Frontal cortex (tissue), 4 donors: ENCODE data around the gene PARG. TPM values are rescaled to one million over a fixed set of nuclear protein-coding genes. Genes with fewer than 3 reads are reported as not detected.
"Not testable (repeated sequence)": the region's sequence is repeated elsewhere in the genome, so short reads cannot be mapped to it uniquely, and the experiment has no call there.

ENCODE experiments used
- DNase-seq, 2 donors: peaks; one replicate each; pipeline ENCODE4 v3.0.0; 2012; ENCODE audit warnings: low spot score in 2 of 2
- FAIRE-seq: peaks from 2 replicates; lab custom pipeline; 2012; peaks lifted over from hg19 to GRCh38; lab: Jason Lieb, UNC
- total RNA-seq: library from RNA; depleted of rRNA; stranded (reverse); fragments of >200 nt; gene quantifications from one replicate; pipeline ENCODE4 v1.2.3, GENCODE V29; 2014
- donor health status: control.
- donor health status: control.
- donor health status: control.

Gene PARG
- total RNA-seq, 1 donor from 2014 or later = 129 TPM

DNA sequence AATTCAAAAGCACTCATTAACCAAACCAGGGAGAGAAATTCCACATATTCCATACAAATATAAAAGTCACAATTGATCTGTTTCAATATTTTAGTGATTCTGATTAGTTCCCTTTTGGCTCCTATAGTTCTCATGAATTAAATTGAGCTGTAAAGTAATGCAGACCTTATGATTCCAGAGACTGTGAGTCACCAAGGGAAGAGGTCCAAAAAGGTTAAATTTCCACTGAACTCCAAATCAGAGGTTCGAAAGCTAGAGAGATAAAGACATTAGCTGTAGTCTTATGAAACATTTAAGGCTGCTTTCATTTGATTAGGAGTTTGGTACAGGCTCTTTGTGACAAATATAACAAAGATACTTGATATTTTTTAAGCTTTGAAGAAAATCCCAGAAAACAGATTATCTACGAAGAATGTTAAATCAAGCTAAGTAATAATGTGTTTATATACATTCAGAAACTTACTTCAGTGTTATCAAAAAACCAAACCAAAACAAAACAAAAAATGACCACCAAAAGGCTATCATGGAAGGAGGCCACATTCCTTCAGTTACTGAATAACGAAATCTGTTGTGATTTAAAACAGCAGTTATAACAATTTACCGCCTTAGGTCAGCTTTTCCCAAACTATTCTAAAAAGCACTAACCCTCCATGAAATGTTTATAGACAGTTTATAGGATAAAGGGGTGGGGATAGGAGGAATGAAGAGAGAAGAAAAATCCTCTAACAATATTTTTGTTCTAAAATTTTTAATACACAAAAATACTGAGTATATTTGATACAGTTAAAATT lies 33.3 kb downstream of the PARG start:
- not testable (repeated sequence) for FAIRE-seq, DNase-seq

DNA sequence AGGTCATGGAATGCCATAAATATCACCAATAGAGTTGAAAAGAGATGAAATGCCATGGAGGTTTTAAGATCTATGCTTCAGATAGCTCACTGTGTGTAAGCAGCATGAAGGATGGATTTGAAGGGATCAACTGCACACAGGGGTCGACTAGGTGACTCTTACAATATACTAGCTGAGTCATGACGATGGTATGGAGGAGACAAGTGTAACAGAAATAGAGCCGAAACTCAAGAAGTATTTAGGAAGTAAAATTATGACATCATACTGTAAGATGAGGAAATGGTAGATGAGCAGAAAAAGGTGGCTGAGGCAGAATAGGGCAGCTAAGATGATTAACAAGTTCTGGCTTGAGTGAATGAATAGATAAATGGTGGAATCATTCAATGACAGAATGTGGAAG lies 38.0 kb downstream of the PARG start:
- not testable (repeated sequence) for DNase-seq, FAIRE-seq

DNA sequence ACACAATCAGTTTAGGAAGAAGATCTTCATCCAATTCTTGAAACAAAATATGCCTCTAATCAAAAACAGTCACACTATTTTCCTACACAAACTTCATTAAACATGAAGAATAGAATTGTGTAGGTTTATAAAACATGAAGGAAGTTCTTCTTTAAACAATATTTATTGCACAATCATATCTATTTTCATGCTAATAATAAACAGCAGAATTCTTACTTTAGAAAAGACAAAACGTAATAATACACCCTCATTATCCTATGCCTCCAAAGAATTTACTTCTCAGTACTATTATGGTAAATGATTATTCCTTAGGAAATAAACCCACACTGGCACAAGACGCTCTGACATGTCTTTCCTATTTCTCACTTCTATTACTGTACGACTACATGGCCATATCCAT lies 41.4 kb downstream of the PARG start:
- not testable (repeated sequence) for FAIRE-seq, DNase-seq

DNA sequence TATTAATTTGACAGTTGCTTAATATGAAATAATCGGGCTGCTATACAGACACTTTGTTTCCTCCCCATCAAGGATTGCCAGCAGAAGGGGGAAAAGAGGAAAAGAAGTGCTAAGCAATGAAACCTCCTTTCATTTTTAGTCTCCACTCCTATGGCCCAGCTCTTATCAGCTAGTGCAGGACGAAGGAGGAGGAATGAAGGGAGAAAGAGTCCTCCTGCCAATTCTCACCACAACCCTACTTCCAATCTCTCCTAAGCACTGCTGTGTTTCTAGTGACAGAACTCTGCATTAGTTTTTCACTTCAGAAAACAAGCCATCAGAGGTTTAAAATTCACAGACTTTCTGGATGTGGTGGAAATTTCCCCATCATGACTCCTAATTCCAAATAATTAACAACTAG lies 41.8 kb downstream of the PARG start:
- FAIRE-seq, DNase-seq: not testable (repeated sequence)

DNA sequence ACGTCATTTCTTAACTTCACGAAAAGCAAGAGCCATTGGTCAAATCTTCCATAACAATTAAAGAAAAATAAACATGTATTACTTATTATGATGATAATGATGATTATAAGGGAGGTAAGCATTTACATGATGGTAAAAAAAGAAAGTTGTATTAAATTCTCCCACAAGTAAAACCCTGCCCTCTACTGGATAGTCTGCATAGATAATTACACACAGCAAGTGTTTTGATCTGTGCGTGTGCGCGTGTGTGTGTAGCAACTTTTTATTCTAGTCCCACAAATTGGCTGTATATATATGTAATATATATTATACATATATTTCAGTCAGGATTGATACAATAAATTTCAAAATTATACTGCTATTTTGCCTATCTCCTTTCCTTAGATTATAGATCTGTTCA lies 51.8 kb downstream of the PARG start:
- DNase-seq, FAIRE-seq: not testable (repeated sequence)

DNA sequence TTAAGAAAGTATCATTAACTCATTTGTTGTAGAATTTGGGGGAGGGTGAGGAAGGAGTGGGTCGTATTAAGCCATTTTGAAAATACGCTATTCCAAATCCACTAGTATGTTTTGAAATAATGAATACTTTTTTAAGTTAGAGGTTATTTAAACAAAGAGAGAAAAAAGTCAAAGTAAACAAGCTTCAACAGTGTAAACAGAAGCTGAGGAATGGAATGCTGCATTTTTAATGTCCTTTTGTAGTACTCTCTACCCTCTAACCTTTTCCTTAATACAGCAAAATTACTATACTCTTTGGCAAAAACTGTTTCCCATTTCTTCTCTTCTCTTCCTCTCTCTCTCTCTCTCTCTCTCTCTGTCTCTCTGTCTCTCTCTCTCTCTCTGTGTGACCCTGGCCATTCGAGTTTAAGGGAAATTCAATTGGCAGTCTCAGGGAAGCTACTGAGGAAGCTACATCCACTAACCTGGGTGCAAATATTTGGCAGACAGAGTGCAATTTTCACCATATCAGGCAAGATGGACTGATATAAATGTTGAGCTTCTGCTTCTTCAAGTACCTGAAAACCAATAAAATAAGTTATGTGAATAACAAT lies 57.0 kb downstream of the PARG start:
- not testable (repeated sequence) for DNase-seq, FAIRE-seq

DNA sequence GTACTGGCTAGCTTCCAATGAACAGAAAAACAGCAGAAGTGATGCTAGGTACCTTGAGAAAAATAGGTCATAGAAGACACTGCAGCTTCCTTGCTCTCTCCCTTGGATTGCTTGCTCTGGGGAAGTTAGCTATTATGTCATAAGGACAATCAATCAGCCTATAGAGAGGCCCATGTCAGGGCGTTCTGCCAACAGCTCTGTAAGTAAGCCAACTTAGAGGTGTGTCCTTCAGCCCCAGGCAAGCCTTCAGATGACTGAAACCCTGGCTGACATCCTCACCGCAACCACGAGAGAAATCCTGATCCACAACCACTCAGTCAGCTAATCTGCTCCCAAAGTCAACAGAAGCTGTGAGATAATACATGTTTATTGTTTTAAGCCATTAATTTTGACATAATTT lies 58.0 kb downstream of the PARG start:
- DNase-seq, FAIRE-seq: not testable (repeated sequence)

DNA sequence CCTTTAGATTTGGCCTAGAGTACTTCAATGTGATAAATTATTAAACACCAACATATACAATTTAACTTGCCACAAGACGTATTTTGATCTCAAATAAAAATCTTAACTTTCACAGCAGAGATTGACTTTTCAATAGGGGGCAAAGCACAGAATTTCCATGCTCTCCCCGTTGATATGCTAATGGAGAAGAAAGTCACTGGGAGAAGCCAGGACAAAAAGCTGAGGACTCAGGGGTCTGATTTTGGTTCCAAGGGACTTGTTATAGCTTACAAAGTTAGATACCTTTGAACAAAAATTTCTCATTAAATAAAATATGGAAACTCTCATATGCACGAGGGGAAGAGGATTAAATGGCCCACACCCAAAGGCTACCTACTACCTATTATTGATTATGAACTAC lies 59.5 kb downstream of the PARG start:
- DNase-seq = not testable (repeated sequence)

DNA sequence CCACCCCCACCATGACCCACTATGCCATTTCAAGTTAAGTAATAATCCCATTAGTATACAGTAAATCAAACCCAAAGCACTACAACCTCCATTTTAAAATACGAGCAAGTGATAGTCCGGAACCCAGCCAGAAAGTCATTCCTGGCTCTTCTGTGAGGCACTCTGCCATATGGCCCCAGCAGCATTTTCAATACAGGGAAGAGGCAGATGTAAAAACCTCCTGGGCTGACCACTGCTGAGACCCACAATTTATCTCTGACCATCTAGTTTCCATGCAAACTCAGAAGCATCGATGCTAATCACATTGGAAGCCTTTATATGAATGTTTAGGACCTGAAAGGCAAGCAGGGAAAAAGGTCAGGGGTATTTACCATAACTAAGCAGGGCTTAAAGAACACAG lies 69.1 kb downstream of the PARG start:
- FAIRE-seq = not testable (repeated sequence)

More for the DNA sequence above, 59.5 kb downstream of the PARG start:
- FAIRE-seq = not testable (repeated sequence)

DNA sequence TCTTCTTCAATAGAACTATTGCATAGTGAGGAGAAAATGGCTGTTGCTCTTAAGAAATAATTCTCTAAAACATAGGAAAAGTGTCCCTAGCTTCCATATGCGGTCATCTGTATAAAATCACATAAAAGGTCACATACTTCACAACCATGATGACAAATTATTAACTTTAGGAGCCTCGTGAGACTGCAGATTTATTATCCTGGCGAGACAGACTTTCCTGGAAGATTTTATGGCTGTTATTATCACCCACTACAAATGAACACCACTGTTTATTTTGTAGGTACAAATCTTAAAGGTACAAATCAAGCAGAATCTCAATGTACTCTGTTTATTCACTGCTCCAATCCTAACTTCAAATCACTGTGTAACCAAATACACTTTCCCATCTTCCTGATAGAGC lies 70.4 kb downstream of the PARG start:
- DNase-seq, FAIRE-seq: not testable (repeated sequence)

More for the DNA sequence above, 69.1 kb downstream of the PARG start:
- DNase-seq = not testable (repeated sequence)

DNA sequence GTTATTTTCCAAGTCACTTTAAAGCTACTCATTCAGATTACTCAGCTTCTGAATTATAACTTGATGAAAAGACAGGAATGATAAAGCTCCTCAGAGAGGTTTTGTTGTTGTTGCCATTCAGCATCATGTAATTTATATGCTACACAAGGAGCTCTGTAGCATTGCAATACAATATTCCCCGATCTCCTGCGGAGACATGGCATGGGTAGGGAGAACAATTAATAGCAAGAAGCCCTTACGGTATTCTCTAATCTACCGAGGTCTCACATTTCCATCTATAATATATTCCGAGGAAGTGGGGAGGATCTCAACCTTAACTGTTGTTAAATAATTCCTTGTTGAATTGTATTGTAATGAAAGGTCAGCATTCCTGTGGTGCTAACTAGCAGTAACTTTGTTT lies 81.9 kb downstream of the PARG start:
- DNase-seq, FAIRE-seq: not testable (repeated sequence)

DNA sequence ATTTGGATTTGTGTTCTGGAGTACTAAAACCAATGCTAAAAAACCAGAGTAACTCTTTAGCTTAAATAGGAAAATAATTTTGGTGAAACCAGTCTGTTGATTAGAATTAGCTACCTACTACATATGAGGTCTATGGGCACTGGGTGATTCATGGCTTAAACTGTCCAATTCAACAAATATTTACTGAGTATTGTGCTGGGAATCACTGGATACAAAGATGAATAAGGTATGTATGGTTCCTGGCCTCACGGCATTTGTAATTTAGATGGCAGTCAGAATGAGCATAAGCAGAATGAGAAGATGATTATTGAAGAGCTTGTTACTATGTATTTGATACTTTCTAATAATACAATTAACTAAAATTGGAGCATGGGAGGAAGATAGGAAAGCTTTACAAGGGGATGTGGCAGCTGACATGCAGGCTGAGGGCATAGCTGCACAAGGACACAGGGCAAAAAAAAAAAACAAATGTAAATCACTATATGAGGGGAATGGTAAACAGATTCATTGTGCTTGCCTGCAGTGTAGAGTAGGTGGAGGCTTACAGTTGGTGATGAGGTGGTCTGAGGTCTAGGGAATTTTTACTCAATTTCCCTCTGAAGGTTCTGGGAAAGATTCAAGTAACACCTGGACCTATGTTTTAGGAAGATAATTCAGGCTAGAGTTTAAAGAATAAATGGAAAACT lies 83.0 kb downstream of the PARG start:
- FAIRE-seq = not testable (repeated sequence)

DNA sequence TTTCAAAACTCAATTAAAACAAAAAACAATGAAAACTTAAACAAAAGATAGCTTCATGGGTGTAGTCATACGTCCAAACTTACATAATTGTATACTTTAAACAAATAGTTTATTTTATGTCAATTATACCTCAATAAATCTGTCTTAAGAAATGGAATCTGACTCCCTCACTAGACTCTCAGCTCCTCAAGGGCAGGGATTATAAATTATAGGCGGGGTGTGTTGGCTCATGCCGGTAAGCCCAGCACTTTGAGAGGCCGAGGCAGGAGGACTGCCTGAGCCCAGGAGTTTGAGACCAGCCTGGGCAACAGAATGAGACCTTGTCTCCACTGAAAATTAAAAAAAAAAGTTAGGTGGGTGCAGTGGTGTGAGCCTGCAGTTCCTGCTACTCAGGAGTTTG lies 92.3 kb downstream of the PARG start:
- not testable (repeated sequence) for DNase-seq, FAIRE-seq

More for the DNA sequence above, 83.0 kb downstream of the PARG start:
- DNase-seq = not testable (repeated sequence)

DNA sequence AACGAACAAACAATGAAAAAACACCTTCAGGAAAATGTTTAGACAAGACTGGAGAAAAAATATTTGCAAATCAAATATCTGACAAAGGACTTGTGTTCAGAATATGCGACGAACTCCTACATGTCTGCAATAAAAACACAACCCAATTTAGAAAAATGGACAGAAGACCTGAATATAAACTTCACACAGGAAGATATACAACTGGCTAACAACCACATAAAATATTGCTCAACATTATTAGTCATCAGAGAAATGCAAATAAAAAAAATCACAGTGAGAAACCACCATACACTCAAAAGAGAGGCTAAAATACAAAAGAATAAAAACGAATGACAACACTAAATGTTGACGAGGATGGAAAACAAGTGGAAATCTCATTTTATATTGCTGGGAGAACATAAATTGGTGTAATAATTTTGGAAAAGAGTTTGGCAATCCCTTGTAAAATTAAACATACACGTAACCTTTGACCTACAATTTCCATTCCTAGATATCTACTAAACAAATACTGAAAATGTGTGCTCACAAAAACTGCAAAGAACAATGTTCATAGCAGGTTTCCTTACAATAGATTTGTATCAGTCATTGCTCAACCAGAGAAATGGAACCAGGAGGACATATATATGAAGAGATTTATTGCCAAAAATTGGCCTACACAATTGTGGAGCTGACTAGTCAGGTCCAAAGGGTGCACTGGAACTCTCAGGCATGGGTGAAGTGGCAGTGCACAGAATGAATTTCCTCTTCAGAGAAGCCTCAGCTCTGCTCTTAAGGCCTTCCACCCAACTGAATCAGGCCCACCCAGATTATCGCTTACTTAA lies 96.8 kb downstream of the PARG start:
- no peak for FAIRE-seq
- no peak for DNase-seq

DNA sequence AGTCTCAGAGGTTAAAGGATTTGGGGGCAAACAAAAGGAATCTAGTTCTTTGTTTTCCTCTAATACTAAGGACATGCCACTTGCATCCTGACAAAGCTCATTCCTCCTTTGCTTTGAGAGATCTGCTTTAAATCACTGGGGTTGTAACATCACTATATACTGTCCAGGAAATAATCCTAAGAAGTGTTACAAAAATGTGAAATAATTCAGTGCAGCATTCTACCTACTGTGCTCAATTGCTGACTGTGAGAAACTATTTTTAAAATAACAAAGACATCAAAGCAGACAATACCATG lies 99.5 kb downstream of the PARG start:
- DNase-seq, FAIRE-seq: not testable (repeated sequence)

DNA sequence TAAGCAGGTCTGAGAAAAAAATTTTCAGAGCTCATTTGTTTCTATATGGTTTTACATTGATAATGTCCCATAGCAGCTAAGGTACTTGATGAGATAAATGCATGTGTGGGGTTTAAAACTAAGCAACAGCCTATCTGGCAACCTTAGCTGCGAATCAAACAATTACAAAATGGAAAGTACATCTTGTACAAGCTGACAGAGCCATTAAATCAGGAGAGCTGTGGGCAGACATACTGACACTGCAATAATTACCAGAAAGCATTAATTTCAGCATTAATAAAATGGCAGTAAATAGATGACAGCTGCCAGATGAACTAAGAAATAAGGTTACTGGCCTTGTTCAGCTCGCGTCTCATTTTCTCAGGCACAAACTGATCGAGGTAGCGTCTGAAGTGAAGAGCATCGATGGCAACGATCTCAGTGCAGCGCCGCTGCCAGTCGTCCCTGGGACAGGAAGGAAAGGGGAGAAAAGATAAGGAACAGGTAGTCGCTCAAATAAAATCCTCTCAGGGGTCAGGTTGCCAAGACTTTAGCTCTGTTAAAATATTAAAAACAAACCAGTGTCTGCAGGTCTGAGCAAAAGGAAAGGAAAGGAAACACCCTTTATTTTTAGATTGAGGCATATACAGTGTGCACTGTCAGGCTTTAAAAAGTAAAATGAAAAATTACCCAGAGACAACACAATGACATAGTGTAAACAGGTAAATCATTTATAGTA lies 100.1 kb downstream of the PARG start:
- DNase-seq = no peak
- no peak for FAIRE-seq

DNA sequence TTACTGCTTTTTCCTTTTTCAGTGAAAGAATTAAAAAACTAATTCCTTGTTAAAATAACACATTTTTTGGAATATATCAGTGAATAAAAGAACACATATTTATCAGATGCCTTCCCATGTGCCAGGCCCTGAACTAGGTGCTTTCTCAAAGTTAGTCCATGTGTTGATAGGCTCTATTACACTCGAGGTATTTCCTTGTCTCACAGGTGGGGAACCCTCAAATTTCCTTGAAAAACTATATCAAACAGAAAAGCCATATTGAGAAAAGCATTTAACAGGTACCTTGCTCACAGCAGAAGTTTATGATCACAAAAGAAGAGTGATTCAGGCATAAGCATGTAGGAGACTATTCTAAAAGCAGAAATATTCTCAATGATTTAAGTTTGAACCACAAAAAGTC lies 104.1 kb downstream of the PARG start:
- FAIRE-seq = no peak
- DNase-seq = no peak

DNA sequence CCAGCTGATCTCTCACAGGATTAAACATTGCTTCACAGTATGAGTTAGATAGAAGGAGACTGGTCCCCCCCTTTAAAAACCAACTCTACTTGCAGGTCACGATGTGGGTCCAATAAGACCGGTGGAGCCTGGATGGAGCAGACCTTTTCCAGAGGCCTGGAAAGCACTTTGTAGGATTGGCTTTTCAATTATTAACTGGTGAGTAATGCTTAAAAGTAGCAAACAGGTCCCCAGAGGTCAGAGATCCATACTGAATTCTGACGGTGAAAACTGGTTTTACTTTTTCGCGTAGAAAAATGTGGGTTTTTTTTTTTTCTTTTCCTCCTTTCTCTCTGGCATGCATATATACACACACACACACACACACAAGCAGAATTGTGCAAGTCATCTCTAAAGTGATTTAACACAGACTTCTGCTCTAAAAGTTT lies 104.8 kb downstream of the PARG start:
- FAIRE-seq = no peak

DNA sequence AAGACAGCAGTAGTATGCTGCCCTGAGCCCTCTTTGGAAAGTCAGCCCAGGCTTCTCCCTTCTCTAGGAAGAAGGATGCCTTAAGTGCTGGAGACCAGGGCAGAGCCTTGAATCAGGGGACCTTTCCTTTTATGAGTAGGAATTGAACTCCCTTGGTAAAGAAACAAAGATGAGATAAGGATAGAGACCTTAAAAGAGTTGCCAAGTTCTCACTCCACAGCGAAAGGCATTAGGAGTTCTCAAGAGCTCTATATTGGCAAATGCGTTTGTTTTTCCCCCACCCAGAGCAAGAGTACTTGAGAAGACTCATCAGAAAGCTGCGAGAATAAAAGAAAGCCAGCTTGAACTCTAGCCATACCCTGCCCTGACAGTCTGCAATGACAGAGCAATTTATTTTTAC lies 106.9 kb downstream of the PARG start:
- DNase-seq = no peak
- FAIRE-seq = no peak

More for the DNA sequence above, 104.8 kb downstream of the PARG start:
- DNase-seq = no peak
